ENCODE data around the gene STX18. TPM values are rescaled to one million over a fixed set of nuclear protein-coding genes. Genes with fewer than 3 reads are reported as not detected.
A peak's percentile ranks its signal among the peaks of the same experiment; 100 is the strongest.

The STX18 gene
- total and polyA plus RNA-seq, 10 of the 15 experiments (the other 5 are each of a cell fraction or from before 2014, with no cell fraction given), result 8.2 to 46.6 (median 31.1) TPM

- H3K4me2 ChIP-seq (ENCODE audit: control insufficient read depth, insufficient read depth), result no peak overlapping the region
- no peak overlapping the region for H3K27ac ChIP-seq (ENCODE audit: control insufficient read depth, insufficient read depth)
- WGBS (ENCODE audit: insufficient coverage, insufficient replicate concordance, low lambda C conversion rate, missing lambda C conversion rate), result 71% methylated on average over 3 of the region's 3 CpGs
- DNase-seq (ENCODE audit: low read depth, low spot score), result no peak
- intact Hi-C loops (cut with micrococcal nuclease; ENCODE audit: unreplicated experiment) (loop anchor here (5.0 kb wide), 1 partner anchor 200 kb away; no protein-coding TSS in a partner anchor), in situ Hi-C loops (cut with MboI) (loop anchor here (5.0 to 10.0 kb wide), 2 partner anchors 505 to 1328 kb away; no protein-coding TSS in a partner anchor)
- no peak overlapping the region for H3K9ac ChIP-seq (ENCODE audit: control insufficient read depth, insufficient read depth, low read length)
- peaks cover 17% of the 10 kb centered on the region; the same call in 1 of the 2 replicates for H3K4me1 ChIP-seq (ENCODE audit: control insufficient read depth, insufficient read depth, low read length)
- ChIA-PET SMC1A (ENCODE audit: uncharacterized antibody, unreplicated experiment) (interaction anchor here (0.6 to 10.3 kb wide), 8 partner anchors 17 to 437 kb away, joined by 3 to 131 read pairs (median 4); no protein-coding TSS in a partner anchor), RAD21 (ENCODE audit: unreplicated experiment) (interaction anchor here (1.4 to 6.1 kb wide), 4 partner anchors 15 to 393 kb away, joined by 3 to 58 read pairs (median 5); no protein-coding TSS in a partner anchor), POLR2A (no interaction called here), CTCF (interaction anchor here (1.0 to 4.4 kb wide), 6 partner anchors 9 to 396 kb away, joined by 3 to 40 read pairs (median 10); no protein-coding TSS in a partner anchor)
- H2AFZ ChIP-seq (ENCODE audit: control insufficient read depth, low read depth, low read length), result no peak overlapping the region
- ATAC-seq, result no peak
- H4K20me1 ChIP-seq (ENCODE audit: control insufficient read depth, insufficient read depth), result no peaks in the 10 kb centered on the region
- FAIRE-seq, result peak; percentile 41
- no peaks in the 10 kb centered on the region for H3K9me3 ChIP-seq (replicated peaks; ENCODE audit: control insufficient read depth, insufficient read depth, low read length)
- H3K36me3 ChIP-seq (ENCODE audit: control insufficient read depth in 2 of 2, insufficient read depth in 2 of 2, low read length in 1 of 2), result no peaks in the 10 kb centered on the region
- H3K4me3 ChIP-seq, result no peak overlapping the region
- H3K79me2 ChIP-seq (ENCODE audit: control insufficient read depth, insufficient read depth, low read length), result peaks cover 14% of the 10 kb centered on the region
- H3K27me3 ChIP-seq (replicated peaks in 1 of 2; ENCODE audit: control insufficient read depth in 2 of 2, insufficient read depth in 2 of 2, low read length in 1 of 2), result no peaks in the 10 kb centered on the region
- BruUV-seq (replicated peaks), result no TSS peak
- no peak for TF ChIP-seq MEF2B (IDR thresholded peaks at IDR 0.05; ENCODE audit: partially characterized antibody, poor library complexity, severe bottlenecking)
- TF ChIP-seq CREM (IDR thresholded peaks at IDR 0.05; ENCODE audit: low read depth), result no peak
- no peak for TF ChIP-seq BCL3 (IDR thresholded peaks at IDR 0.05; ENCODE audit: borderline replicate concordance, insufficient read depth, low read depth, low read length, poor library complexity, severe bottlenecking)
- TF ChIP-seq SREBF1 (IDR thresholded peaks at IDR 0.05; ENCODE audit: low read length), result no peak
- no peak for TF ChIP-seq POLR2AphosphoS5 (IDR thresholded peaks at IDR 0.05; ENCODE audit: low read length)
- TF ChIP-seq NR2F1 (conservative IDR thresholded peaks at IDR 0.05), result no peak
- TF ChIP-seq CTCF (IDR thresholded peaks at IDR 0.05 in 2 of 3, conservative IDR thresholded peaks at IDR 0.05 in 1 of 3; ENCODE audit: control insufficient read depth in 2 of 3, extremely low read depth in 1 of 3, insufficient read depth in 1 of 3, low read depth in 3 of 3, low read length in 3 of 3), result no peak
- TF ChIP-seq FOS (IDR thresholded peaks at IDR 0.05; ENCODE audit: borderline replicate concordance, extremely low read depth, insufficient read length), result no peak
- no peak for TF ChIP-seq CHD1 (IDR thresholded peaks at IDR 0.05; ENCODE audit: low read depth, low read length)
- no peak for TF ChIP-seq ZBTB11 (CRISPR knock-in tag; IDR thresholded peaks at IDR 0.05)
- no peak for TF ChIP-seq CEBPZ (IDR thresholded peaks at IDR 0.05; ENCODE audit: low read depth, low read length)
- no peak for TF ChIP-seq ATF7 (IDR thresholded peaks at IDR 0.05; ENCODE audit: low read depth)
These were observed 54.9 kb downstream of the STX18 start for GRCh38 chr4:4486969-4487368.
